GM12875 (cell line): ENCODE measurements around the gene CRCP.

Experiments used
- H3K4me3 ChIP-seq: one replicate; pipeline ENCODE4 v1.5.1; 2011; ENCODE audit warnings: low read depth, low read length, control low read depth
- CTCF ChIP-seq: IDR thresholded peaks from 2 replicates; pipeline ENCODE4 v1.5.1; 2011; ENCODE audit warnings: low read depth, mild to moderate bottlenecking, control low read depth, inconsistent platforms, low read length, moderate library complexity, borderline replicate concordance; ENCODE audit not compliant: insufficient read depth

Gene CRCP

GRCh38 chr7:66082083-66082482, 32.6 kb upstream of the CRCP start:
- no peak overlapping the region for H3K4me3 ChIP-seq
- no peak for TF ChIP-seq CTCF

DNA sequence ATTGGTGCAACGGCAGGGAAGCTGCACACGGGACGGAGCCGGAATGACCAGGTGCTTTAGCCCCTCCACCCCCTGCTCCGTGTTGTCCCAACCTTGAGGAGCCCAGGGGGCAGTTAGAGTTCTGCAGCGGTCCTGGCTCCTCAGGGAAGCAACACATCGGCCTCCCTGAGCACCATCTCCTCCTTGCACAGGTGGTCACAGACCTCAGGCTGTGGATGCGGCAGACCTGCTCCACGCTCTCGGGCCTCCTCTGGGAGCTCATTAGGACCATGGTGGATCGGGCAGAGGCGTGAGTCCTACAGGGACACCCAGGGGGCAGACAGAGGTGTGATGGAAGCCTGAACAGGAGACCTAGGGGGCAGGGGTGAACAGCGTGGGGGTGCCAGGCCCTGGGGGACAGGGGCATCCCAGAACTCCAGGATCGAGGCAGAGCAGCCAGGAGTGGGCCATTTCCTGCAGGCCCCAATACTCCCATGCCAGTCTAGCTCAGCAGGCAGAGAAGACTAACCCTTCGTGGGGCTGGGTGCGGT, 31.7 kb upstream of the CRCP start:
- TF ChIP-seq CTCF, result no peak
- H3K4me3 ChIP-seq, result no peak overlapping the region

- no peak for TF ChIP-seq CTCF
- H3K4me3 ChIP-seq, result no peak overlapping the region
Measured at GRCh38 chr7:66083677-66084076, 31.0 kb upstream of the CRCP start.

DNA sequence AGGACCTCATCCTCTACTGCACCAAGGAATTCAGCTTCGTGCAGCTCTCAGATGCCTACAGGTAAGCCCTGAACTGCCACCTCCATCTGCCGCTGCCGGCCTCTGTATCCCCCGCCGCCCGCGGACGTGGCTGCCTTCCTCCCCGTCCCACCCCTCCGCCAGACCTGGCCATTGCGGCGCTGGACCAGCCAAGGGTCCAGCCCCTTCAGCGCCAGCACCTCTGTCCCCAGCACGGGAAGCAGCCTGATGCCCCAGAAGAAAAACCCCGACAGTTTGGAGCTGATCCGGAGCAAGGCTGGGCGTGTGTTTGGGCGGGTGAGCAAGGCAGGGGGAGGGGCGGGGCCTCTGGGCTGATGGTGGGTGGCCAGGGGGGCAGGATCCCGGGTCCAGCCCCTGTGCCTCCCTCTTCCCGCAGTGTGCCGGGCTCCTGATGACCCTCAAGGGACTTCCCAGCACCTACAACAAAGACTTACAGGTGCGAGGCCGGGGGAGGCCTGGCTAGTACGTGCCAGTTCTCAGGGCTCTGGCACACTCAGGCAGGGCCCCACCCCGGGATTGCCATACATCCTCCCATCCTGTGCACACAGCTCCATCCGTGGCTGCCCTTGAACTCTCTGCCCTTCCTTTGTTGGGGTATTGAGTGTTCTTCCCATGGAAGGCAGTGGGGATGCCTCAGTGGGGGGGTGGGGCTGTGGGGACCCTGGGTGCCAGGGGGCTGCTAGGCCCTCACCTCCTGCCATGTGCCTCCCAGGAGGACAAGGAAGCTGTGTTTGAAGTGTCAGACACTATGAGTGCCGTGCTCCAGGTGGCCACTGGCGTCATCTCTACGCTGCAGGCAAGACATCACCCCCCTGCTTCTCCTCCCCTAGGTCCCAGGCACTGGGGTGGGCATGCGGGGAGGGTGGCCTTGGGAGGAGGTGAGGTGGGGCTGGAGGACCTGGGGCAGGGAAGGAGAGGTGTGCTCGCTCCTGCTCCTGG, 25.5 kb upstream of the CRCP start:
- TF ChIP-seq CTCF, result no peak
- H3K4me3 ChIP-seq, result no peak overlapping the region

GRCh38 chr7:66092654-66093053, 22.0 kb upstream of the CRCP start:
- no peak for TF ChIP-seq CTCF
- no peak overlapping the region for H3K4me3 ChIP-seq

GRCh38 chr7:66095010-66095409, 19.6 kb upstream of the CRCP start:
- no peak for TF ChIP-seq CTCF

GRCh38 chr7:66099232-66099550, 15.5 kb upstream of the CRCP start:
- no peak for TF ChIP-seq CTCF

More at GRCh38 chr7:66095010-66095409, 19.6 kb upstream of the CRCP start:
- no peak overlapping the region for H3K4me3 ChIP-seq

More at GRCh38 chr7:66099232-66099550, 15.5 kb upstream of the CRCP start:
- H3K4me3 ChIP-seq, result no peak overlapping the region
